GM12891 (cell line): ENCODE results near the gene PHLPP1.
A peak's percentile ranks its signal among the peaks of the same experiment; 100 is the strongest.

Source experiments
- DNase-seq: peaks from one replicate; pipeline ENCODE4 v3.0.0; 2011; ENCODE audit warnings: low spot score; ENCODE audit not compliant: insufficient read length
- FAIRE-seq: peaks from 2 replicates; lab custom pipeline; 2011; peaks lifted over from hg19 to GRCh38; lab: Jason Lieb, UNC
- PAX5 ChIP-seq: IDR thresholded peaks from 2 replicates; pipeline ENCODE4 v1.6.1; 2011; ENCODE audit warnings: low read length, moderate library complexity, mild to moderate bottlenecking; ENCODE audit not compliant: insufficient read depth, severe bottlenecking
- POLR2A ChIP-seq: IDR thresholded peaks from 2 replicates; pipeline ENCODE4 v1.6.1; 2011; ENCODE audit warnings: low read depth, low read length, control low read depth
- POLR2AphosphoS5 ChIP-seq: IDR thresholded peaks from 2 replicates; pipeline ENCODE4 v1.6.1; 2011; ENCODE audit warnings: low read depth, low read length, control low read depth
- POU2F2 ChIP-seq: IDR thresholded peaks from 2 replicates; pipeline ENCODE4 v1.6.1; 2011; ENCODE audit warnings: low read depth, mild to moderate bottlenecking, control low read depth, low read length, moderate library complexity
- SPI1 ChIP-seq: IDR thresholded peaks from 2 replicates; pipeline ENCODE4 v1.6.1; 2011; ENCODE audit warnings: low read depth, low read length, control low read depth
- TAF1 ChIP-seq: IDR thresholded peaks from 2 replicates; pipeline ENCODE4 v1.6.1; 2011; ENCODE audit warnings: low read depth, low read length, control low read depth

The PHLPP1 gene

GRCh38 chr18:62784966-62785413 lies 69.6 kb downstream of the PHLPP1 start:
- peak; percentile 57 for FAIRE-seq
- no peak for DNase-seq
- TF ChIP-seq PAX5 (no peak), POLR2A (no peak), POLR2AphosphoS5 (no peak), SPI1 (no peak), POU2F2 (no peak), TAF1 (no peak)

GRCh38 chr18:62786689-62787088 lies 71.3 kb downstream of the PHLPP1 start:
- no peak for FAIRE-seq
- no peak for TF ChIP-seq POLR2A
- no peak for TF ChIP-seq POU2F2
- TF ChIP-seq TAF1 = no peak
- no peak for TF ChIP-seq PAX5
- no peak for TF ChIP-seq POLR2AphosphoS5
- TF ChIP-seq SPI1 = no peak

GRCh38 chr18:62788111-62788510 lies 72.8 kb downstream of the PHLPP1 start:
- no peak for DNase-seq
- no peak for FAIRE-seq
- TF ChIP-seq TAF1 (no peak), PAX5 (no peak), POLR2A (no peak), POU2F2 (no peak), SPI1 (no peak), POLR2AphosphoS5 (no peak)

More at GRCh38 chr18:62786689-62787088, 71.3 kb downstream of the PHLPP1 start:
- no peak for DNase-seq

- TF ChIP-seq POLR2A (no peak), TAF1 (no peak), POU2F2 (no peak), POLR2AphosphoS5 (no peak), PAX5 (no peak), SPI1 (no peak)
- FAIRE-seq = no peak
- DNase-seq = no peak
Observed at GRCh38 chr18:62788876-62789275, 73.5 kb downstream of the PHLPP1 start.

GRCh38 chr18:62790871-62791772 lies 75.8 kb downstream of the PHLPP1 start:
- DNase-seq = no peak
- no peak for TF ChIP-seq TAF1
- FAIRE-seq = no peak

- TF ChIP-seq POLR2A (no peak), PAX5 (no peak), SPI1 (no peak), POLR2AphosphoS5 (no peak), TAF1 (no peak), POU2F2 (no peak)
- DNase-seq (no peak), FAIRE-seq (no peak)
Observed at GRCh38 chr18:62792016-62792415, 76.7 kb downstream of the PHLPP1 start.

GRCh38 chr18:62795813-62796212 lies 80.5 kb downstream of the PHLPP1 start:
- FAIRE-seq (no peak), DNase-seq (no peak)
- TF ChIP-seq PAX5 = no peak
- TF ChIP-seq POU2F2 = no peak
- no peak for TF ChIP-seq POLR2AphosphoS5
- TF ChIP-seq SPI1 = no peak
- TF ChIP-seq TAF1 = no peak
- no peak for TF ChIP-seq POLR2A

GRCh38 chr18:62796216-62796621 lies 80.9 kb downstream of the PHLPP1 start:
- FAIRE-seq = no peak
- DNase-seq = no peak
- TF ChIP-seq POLR2AphosphoS5 (no peak), SPI1 (no peak), POU2F2 (no peak)

- FAIRE-seq = peak; percentile 13
Observed at GRCh38 chr18:62797329-62797728, 82.0 kb downstream of the PHLPP1 start.

GRCh38 chr18:62799977-62800376 lies 84.6 kb downstream of the PHLPP1 start:
- no peak for DNase-seq
- TF ChIP-seq POLR2A (no peak), POU2F2 (no peak), SPI1 (no peak), PAX5 (no peak), TAF1 (no peak), POLR2AphosphoS5 (no peak)

More at GRCh38 chr18:62797329-62797728, 82.0 kb downstream of the PHLPP1 start:
- TF ChIP-seq POLR2AphosphoS5 = no peak
- no peak for TF ChIP-seq POU2F2
- TF ChIP-seq TAF1 = no peak
- TF ChIP-seq PAX5 = no peak
- no peak for TF ChIP-seq SPI1
- TF ChIP-seq POLR2A = no peak
- DNase-seq = no peak

More at GRCh38 chr18:62799977-62800376, 84.6 kb downstream of the PHLPP1 start:
- FAIRE-seq = no peak
